22Rv1 (cell line): Measurements from ENCODE around the gene TMEM190.

Experiments
- CTCF ChIP-seq: fragments of 450-650 bp; IDR thresholded peaks from 2 replicates; pipeline ENCODE4 v1.5.1; 2017; ENCODE audit warnings: mild to moderate bottlenecking
- ZFX ChIP-seq: fragments of 450-650 bp; IDR thresholded peaks from 2 replicates; pipeline ENCODE4 v1.6.1; 2017; ENCODE audit warnings: antibody characterized with exemption, borderline replicate concordance

GRCh38 chr19:55392820-55393761 is 16.5 kb downstream of the TMEM190 start:
- TF ChIP-seq CTCF (no peak), ZFX (no peak)
